CD4-positive, alpha-beta T cell (primary cell): ENCODE data around the gene IL4I1. TPM values are rescaled to one million over a fixed set of nuclear protein-coding genes. Genes with fewer than 3 reads are reported as not detected.
A peak's percentile ranks its signal among the peaks of the same experiment; 100 is the strongest.

ENCODE experiments used
- ATAC-seq: fragments of 200-7000 bp; cut with Tn5 transposase; one replicate; pipeline ENCODE4 v1.10.0; 2022; ENCODE audit warnings: mild to moderate bottlenecking; ENCODE audit not compliant: poor library complexity
- CTCF ChIA-PET: fragments of 350-600 bp; sonication (Branson Sonifier 250); formaldehyde crosslinking; loops from one replicate; lab custom pipeline; 2021; ENCODE audit warnings: antibody characterized with exemption, inconsistent platforms; lab: Charles Lee
- POLR2A ChIA-PET: fragments of 350-600 bp; sonication (Branson Sonifier 250); formaldehyde crosslinking; loops from one replicate; lab custom pipeline; 2021; ENCODE audit warnings: antibody characterized with exemption, inconsistent platforms; lab: Charles Lee
- DNase-seq, 14 experiments: peaks; one replicate each; pipeline ENCODE4 v3.0.0-alpha.2; 2013 to 2020; ENCODE audit warnings: mixed read lengths in 2 of 14
- H3K27ac ChIP-seq, 2 donors: one replicate each; pipeline versions ENCODE4 v1.5.1 to v1.7.0; 2013; ENCODE audit warnings: low read length in 2 of 2, low read depth in 1 of 2, mild to moderate bottlenecking in 1 of 2
- H3K27me3 ChIP-seq, 2 experiments: 1 replicate in 1 of 2; 2 replicates in 1 of 2; pipeline versions ENCODE4 v1.6.1 to v1.7.0; 2013; ENCODE audit warnings: low read length in 2 of 2, control low read depth in 1 of 2, mild to moderate bottlenecking in 1 of 2, moderate library complexity in 1 of 2; ENCODE audit not compliant: insufficient read depth in 2 of 2, control insufficient read depth in 1 of 2
- H3K36me3 ChIP-seq: one replicate; pipeline ENCODE4 v1.6.1; 2013; ENCODE audit warnings: low read length, control low read depth; ENCODE audit not compliant: insufficient read depth
- H3K4me1 ChIP-seq: one replicate; pipeline ENCODE4 v1.6.1; 2013; ENCODE audit warnings: low read length, control low read depth; ENCODE audit not compliant: insufficient read depth
- H3K4me3 ChIP-seq: one replicate; pipeline ENCODE4 v1.5.1; 2013; ENCODE audit warnings: mild to moderate bottlenecking, low read length, moderate library complexity
- H3K9me3 ChIP-seq, 2 experiments: 1 replicate in 1 of 2; 2 replicates in 1 of 2; pipeline versions ENCODE4 v1.6.1 to v1.7.0; 2013; ENCODE audit warnings: low read length in 2 of 2, mild to moderate bottlenecking in 2 of 2, control low read depth in 1 of 2, moderate library complexity in 1 of 2; ENCODE audit not compliant: control insufficient read depth in 1 of 2, insufficient read depth in 1 of 2
- H3K27ac Mint-ChIP-seq: one replicate; pipeline ENCODE4 v1.8.0; 2020; ENCODE audit warnings: mixed read lengths
- H3K27me3 Mint-ChIP-seq: one replicate; pipeline ENCODE4 v1.8.0; 2021; ENCODE audit warnings: mixed read lengths
- H3K36me3 Mint-ChIP-seq: one replicate; pipeline ENCODE4 v1.8.0; 2021; ENCODE audit warnings: low read depth, mixed read lengths
- H3K4me1 Mint-ChIP-seq: one replicate; pipeline ENCODE4 v1.8.0; 2021; ENCODE audit warnings: low read depth, mixed read lengths
- H3K4me3 Mint-ChIP-seq: one replicate; pipeline ENCODE4 v1.8.0; 2020; ENCODE audit warnings: mild to moderate bottlenecking, mixed read lengths
- H3K9me3 Mint-ChIP-seq: one replicate; pipeline ENCODE4 v1.8.0; 2020; ENCODE audit warnings: mixed read lengths
- intact Hi-C, 2 experiments: fragments of 100-400 bp; cut with DNase I in 1 of 2; cut with micrococcal nuclease in 1 of 2; formaldehyde crosslinking; loops; one replicate each; pipeline versions ENCODE4 v1.15.1 to v1.9.0; 2023 to 2025; cut with DNase I, micrococcal nuclease
- total RNA-seq, 174 experiments: library from RNA in 2 of 174; stranded (reverse) in 2 of 174; gene quantifications; one replicate each; pipeline ENCODE4 v1.2.3 and lab custom pipeline; 2021 to 2026
- TF ChIP-seq, protein P1 (sequence below): fragments of 200-600 bp; IDR thresholded peaks from one replicate; pipeline ENCODE4 v1.8.0; 2022; ENCODE audit warnings: antibody characterized with exemption, mild to moderate bottlenecking

IL4I1 gene
- total RNA-seq, 2 experiments from 2014 or later: 4.7 to 5.4 TPM

GRCh38 chr19:49863254-49863934 is 33.3 kb downstream of the IL4I1 start:
- Mint-ChIP-seq H3K36me3 (peaks cover 58% of the 10 kb centered on the region), H3K27me3 (no peaks in the 10 kb centered on the region), H3K4me1 (peaks cover 28% of the 10 kb centered on the region), H3K9me3 (no peaks in the 10 kb centered on the region), H3K4me3 (peak overlapping the region; percentile 39), H3K27ac (no peak overlapping the region)
- H3K4me3 ChIP-seq: no peak overlapping the region
- no peak for DNase-seq
- intact Hi-C loops: no loop called here
- CTCF ChIA-PET: no interaction called here
- ATAC-seq: no peak
- H3K27ac ChIP-seq: no peak overlapping the region
- TF ChIP-seq, protein P1, sequence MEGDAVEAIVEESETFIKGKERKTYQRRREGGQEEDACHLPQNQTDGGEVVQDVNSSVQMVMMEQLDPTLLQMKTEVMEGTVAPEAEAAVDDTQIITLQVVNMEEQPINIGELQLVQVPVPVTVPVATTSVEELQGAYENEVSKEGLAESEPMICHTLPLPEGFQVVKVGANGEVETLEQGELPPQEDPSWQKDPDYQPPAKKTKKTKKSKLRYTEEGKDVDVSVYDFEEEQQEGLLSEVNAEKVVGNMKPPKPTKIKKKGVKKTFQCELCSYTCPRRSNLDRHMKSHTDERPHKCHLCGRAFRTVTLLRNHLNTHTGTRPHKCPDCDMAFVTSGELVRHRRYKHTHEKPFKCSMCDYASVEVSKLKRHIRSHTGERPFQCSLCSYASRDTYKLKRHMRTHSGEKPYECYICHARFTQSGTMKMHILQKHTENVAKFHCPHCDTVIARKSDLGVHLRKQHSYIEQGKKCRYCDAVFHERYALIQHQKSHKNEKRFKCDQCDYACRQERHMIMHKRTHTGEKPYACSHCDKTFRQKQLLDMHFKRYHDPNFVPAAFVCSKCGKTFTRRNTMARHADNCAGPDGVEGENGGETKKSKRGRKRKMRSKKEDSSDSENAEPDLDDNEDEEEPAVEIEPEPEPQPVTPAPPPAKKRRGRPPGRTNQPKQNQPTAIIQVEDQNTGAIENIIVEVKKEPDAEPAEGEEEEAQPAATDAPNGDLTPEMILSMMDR: no peak
- H3K27me3 ChIP-seq: no peaks in the 10 kb centered on the region
- peaks cover 59% of the 10 kb centered on the region for H3K36me3 ChIP-seq
- peaks cover 0 to 4% of the 10 kb centered on the region in 2 experiments for H3K9me3 ChIP-seq
- H3K4me1 ChIP-seq: peaks cover 40% of the 10 kb centered on the region
- POLR2A ChIA-PET: interaction anchor here (1.1 kb wide), 1 partner anchor 12 kb away, joined by 5 read pairs; the partner anchor contains the start of gene PTOV1

GRCh38 chr19:49862391-49863253 is 34.1 kb downstream of the IL4I1 start:
- TF ChIP-seq, protein P1: peak; percentile 13
- H3K27me3 Mint-ChIP-seq: no peaks in the 10 kb centered on the region
- Histone ChIP-seq H3K9me3 (no peaks in the 10 kb centered on the region), H3K27ac (no peak overlapping the region), H3K4me3 (no peak overlapping the region), H3K27me3 (no peaks in the 10 kb centered on the region), H3K4me1 (peaks cover 32% of the 10 kb centered on the region), H3K36me3 (peaks cover 67% of the 10 kb centered on the region)
- peaks cover 24% of the 10 kb centered on the region for H3K4me1 Mint-ChIP-seq
- CTCF ChIA-PET: no interaction called here
- H3K36me3 Mint-ChIP-seq: peaks cover 56% of the 10 kb centered on the region
- POLR2A ChIA-PET: interaction anchor here (1.1 kb wide), 1 partner anchor 12 kb away, joined by 5 read pairs; the partner anchor contains the start of gene PTOV1
- H3K4me3 Mint-ChIP-seq: no peak overlapping the region
- no peak for ATAC-seq
- DNase-seq: peak in 1 of 14 experiments; percentile 35
- intact Hi-C loops: no loop called here
- H3K27ac Mint-ChIP-seq: no peak overlapping the region
- no peaks in the 10 kb centered on the region for H3K9me3 Mint-ChIP-seq

- Histone ChIP-seq H3K27ac (no peak overlapping the region), H3K36me3 (peaks cover 74% of the 10 kb centered on the region), H3K27me3 (no peaks in the 10 kb centered on the region), H3K9me3 (no peaks in the 10 kb centered on the region), H3K4me3 (no peak overlapping the region), H3K4me1 (peaks cover 24% of the 10 kb centered on the region)
- peaks cover 16% of the 10 kb centered on the region for H3K4me1 Mint-ChIP-seq
- ChIA-PET CTCF (no interaction called here), POLR2A (interaction anchor here (0.8 to 1.2 kb wide), 2 partner anchors 8 to 11 kb away, joined by 3 to 4 read pairs; partner anchors contain the start of gene PTOV1)
- ATAC-seq (no peak), DNase-seq (no peak)
- no peak overlapping the region for H3K27ac Mint-ChIP-seq
- intact Hi-C loops: no loop called here
- H3K9me3 Mint-ChIP-seq: no peaks in the 10 kb centered on the region
- TF ChIP-seq, protein P1: no peak
- H3K36me3 Mint-ChIP-seq: peaks cover 54% of the 10 kb centered on the region
- no peaks in the 10 kb centered on the region for H3K27me3 Mint-ChIP-seq
- peak overlapping the region; percentile 45 for H3K4me3 Mint-ChIP-seq
Measured at GRCh38 chr19:49861541-49862378, 34.9 kb downstream of the IL4I1 start.
